ENCODE data around the gene MOXD1.

GRCh38 chr6:132348231-132348630 lies 53.0 kb downstream of the MOXD1 start:
- TF ChIP-seq CTCF (conservative IDR thresholded peaks at IDR 0.05) (no peak), EZH2 (IDR thresholded peaks at IDR 0.05; ENCODE audit: low read depth) (no peak)
